Stimulated activated CD8-positive, alpha-beta memory T cell treated with anti-CD3 and anti-CD28 coated beads, Interleukin-4, amount 100 ng/mL, for 1 hour (primary cell): ENCODE results near the gene SLC16A5.
"Not testable (repeated sequence)": the region's sequence is repeated elsewhere in the genome, so short reads cannot be mapped to it uniquely, and the experiment has no call there.

Experiments
- DNase-seq, 2 donors: peaks; one replicate each; pipeline ENCODE4 v3.0.0-alpha.2; 2020; ENCODE audit warnings: low read depth in 2 of 2, low spot score in 1 of 2

The SLC16A5 gene

DNA sequence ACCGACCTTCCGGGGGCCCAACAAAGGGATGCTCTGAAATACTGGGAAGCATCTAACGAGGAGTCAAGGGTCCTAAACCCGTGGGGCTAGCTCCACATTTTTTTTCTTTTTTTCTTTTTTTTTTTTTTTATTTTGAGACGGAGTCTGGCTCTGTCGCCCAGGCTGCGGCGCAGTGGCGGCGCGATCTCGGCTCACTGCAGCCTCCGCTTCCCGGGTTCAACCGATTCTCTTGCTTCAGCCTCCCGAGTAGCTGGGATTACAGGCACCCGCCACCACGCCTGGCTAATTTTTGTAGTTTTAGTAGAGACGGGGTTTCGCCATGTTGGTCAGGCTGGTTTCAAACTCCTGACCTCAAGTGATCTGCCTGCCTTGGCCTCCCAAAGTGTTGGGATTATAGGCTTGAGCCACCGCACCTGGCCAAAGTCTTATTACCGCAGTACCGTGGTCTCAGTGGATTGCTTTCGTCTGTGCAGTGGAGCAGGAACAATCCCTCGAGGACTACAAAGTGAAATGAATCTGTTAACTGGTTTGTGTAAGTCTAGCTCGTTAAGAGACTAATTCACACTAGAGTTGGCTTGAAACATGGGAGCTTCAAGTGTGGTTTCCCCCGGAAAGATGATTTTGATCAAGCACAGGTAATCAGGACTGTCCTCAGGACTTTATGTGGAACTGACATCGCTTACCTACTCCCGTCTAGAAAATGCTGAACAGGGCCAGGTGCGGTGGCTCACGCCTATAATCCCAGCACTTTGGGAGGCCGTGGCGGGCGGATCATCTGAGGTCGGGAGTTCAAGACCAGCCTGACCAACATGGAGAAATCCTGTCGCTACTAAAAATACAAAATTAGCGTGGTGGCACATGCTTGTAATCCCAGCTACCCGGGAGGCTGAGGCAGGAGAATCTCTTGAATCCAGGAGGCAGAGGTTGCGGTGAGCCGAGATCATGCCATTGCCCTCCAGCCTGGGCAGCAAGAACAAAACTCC is 44.6 kb downstream of the SLC16A5 start:
- DNase-seq: not testable (repeated sequence)

GRCh38 chr17:75133001-75133400 is 45.2 kb downstream of the SLC16A5 start:
- DNase-seq: no peak

DNA sequence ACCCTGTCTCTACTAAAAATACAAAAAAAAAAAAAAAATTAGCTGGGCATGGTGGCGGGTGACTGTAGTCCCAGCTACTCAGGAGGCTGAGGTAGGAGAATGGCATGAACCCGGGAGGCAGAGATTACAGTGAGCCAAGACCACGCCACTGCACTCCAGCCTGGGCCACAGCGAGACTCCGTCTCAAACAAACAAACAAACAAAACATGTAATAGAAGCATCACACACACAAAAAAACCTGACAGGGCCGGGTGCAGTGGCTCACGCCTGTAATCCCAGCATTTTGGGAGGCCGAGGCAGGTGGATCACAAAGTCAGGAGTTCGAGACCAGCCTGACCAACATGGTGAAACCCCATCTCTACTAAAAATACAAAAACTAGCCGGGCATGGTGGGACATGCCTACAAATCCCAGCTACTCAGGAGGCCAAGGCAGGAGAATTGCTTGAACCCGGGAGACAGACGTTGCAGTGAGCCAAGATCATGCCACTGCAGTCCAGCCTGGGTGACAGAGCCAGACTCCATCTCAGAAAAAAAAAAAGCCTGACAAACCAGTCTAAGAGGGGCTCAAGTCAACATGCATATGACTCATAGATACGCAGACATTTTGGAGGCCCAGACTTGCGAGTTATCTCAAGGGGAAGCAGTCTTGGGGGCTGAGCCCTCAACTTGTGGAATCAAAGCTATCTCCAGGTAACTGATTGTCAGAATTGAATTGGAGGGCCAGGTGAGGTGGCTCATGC is 46.0 kb downstream of the SLC16A5 start:
- DNase-seq: not testable (repeated sequence)

GRCh38 chr17:75135452-75135851 is 47.7 kb downstream of the SLC16A5 start:
- no peak for DNase-seq

- DNase-seq: no peak
Measured at GRCh38 chr17:75135946-75136345, 48.2 kb downstream of the SLC16A5 start.

- not testable (repeated sequence) for DNase-seq
Measured at GRCh38 chr17:75137762-75138161, 50.0 kb downstream of the SLC16A5 start.

DNA sequence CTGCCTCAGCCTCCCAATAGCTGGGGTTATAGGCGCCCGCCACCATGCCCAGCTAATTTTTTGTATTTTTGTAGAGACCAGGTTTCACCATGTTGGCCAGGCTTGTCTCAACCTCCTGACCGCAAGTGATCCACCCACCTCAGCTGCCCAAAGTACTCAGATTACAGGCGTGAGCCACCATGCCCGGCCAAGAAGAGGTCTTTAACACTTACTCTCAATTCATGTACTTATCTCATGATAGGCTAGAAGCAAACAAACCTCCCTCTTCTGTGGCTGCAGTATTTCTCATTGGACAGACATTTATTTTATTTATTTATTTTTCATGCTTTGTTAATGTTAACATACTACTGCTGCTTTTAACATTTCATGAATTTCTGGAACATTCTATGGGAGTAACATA is 50.8 kb downstream of the SLC16A5 start:
- no peak for DNase-seq

- DNase-seq: no peak
Measured at GRCh38 chr17:75142236-75142971, 54.6 kb downstream of the SLC16A5 start.

DNA sequence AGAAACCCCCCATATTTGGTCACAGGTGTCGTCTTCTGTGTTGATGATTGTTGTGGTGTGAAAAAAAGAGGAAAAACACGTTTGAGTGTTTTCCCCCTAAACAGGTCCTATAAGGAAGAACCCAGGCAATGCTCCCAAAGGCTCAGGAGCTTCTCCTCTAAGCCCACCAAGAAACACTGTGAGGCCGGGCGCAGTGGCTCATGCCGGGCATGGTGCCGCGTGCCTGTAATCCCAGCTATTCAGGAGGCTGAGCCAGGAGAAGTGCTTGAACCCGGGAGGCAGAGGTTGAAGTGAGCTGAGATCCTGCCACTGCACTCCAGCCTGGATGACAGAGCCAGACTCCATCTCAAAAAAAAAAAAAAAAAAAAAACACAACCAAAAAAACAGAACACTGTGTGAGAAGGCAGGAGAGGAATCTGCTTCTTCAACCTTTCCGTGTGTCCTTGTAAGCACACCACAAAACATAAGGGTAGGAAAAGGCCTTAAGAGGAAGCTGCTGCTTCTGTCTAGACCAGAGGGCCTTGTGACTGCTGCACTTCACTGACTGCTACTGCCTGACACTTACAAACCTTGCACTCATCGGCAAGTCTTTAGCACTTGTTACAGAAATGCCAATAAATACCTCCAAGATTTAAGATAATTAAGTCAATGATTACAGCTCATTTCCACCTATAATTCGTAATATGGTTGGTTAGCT is 57.2 kb downstream of the SLC16A5 start:
- no peak for DNase-seq

- DNase-seq: no peak
Measured at GRCh38 chr17:75146592-75146991, 58.8 kb downstream of the SLC16A5 start.

GRCh38 chr17:75147878-75148546 is 60.3 kb downstream of the SLC16A5 start:
- no peak for DNase-seq

DNA sequence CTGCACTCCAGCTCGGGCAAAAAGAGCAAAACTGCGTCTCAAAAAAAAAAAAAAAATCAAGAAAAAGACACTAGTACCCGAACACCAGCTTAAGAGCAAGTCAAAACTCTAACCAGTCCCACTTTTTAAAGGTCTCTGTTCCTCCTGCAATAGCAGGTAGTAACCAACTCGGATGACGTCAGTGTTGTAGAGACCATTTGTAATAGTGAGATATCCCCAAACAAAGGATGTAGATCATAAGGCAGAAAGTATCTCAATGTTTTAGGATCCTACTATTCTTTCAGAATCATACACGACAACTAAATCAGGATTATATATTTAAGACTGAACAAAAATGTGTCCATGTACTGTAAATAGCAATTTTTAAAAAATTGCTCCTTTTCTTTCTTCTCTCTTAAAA is 64.2 kb downstream of the SLC16A5 start:
- no peak for DNase-seq

DNA sequence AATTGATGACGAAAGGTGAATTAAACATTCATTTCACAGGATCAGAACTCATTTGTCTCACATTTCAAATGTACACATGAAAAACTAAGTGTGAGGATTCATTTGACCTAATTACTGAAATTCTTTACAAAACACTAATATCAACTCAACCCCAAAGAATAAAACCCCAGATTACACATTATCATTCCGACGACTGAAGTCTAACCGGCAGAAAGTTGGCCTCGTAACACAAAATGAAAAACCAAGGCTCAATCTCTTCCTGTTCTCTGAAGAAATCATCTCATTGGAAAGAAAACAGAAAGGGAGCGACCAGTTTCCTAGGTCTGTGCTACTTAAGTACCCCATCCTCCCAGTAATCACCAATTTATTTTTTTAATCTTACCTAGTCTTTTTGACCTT is 64.8 kb downstream of the SLC16A5 start:
- no peak for DNase-seq

DNA sequence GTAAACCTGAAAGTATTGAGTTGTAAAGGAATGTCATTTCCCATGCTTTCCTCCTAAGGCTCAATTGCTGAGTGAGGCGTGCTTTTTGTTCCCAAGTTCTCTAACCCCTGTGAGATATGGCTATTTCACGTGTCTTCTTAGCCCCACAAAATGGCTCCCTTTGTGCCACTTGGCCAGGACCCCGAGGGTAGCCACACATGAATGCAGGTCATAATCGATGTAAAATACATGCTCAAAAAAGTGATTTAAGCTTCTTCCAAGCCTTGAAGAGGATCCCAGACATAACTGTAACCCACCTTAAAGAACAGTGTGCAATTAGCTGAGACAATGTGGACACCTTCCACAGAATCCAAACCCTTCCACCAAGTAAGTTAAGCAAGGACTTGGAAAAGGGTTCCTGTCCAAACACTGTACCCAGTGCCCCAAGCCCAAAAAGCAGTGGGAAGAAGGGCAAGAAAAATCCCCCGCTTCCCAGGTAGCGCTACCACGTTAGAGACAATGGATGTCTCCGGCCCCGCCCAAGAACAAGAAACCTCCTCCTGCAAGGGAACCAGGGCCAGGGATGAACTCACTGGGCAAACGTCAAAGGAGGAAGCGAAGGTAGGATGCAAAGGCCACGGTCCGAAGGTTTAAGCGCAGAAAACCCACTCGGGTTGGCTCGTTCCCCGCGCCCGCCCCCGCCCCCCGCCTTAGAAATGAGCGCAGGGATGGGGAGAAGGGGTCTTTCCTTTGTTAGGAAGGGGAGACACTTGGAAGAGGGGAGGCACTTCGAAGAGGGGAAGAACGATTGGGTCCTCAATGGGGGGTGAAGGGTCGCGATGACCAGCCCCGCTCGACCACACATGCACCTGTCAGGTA is 65.4 kb downstream of the SLC16A5 start:
- no peak for DNase-seq

DNA sequence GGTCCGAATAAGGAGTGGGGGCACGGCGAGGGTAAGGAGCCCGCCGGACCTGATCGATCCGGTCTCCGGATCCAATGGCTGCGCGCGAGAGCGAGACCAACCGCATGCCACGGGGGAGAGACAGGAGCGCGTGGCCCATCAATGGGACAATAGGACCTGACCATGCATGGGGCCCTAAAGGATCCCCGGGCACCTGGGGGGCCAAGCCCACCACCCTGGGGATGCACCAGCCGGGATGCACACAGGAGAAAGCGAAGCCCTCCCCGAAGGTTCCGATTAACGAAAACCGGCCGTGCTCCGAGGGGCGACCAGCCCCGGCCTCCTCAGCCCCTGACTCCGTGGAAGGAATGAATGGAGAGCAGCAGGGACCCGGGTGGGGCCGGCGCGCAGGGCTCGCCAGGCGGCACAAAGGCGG is 66.0 kb downstream of the SLC16A5 start:
- DNase-seq: no peak

DNA sequence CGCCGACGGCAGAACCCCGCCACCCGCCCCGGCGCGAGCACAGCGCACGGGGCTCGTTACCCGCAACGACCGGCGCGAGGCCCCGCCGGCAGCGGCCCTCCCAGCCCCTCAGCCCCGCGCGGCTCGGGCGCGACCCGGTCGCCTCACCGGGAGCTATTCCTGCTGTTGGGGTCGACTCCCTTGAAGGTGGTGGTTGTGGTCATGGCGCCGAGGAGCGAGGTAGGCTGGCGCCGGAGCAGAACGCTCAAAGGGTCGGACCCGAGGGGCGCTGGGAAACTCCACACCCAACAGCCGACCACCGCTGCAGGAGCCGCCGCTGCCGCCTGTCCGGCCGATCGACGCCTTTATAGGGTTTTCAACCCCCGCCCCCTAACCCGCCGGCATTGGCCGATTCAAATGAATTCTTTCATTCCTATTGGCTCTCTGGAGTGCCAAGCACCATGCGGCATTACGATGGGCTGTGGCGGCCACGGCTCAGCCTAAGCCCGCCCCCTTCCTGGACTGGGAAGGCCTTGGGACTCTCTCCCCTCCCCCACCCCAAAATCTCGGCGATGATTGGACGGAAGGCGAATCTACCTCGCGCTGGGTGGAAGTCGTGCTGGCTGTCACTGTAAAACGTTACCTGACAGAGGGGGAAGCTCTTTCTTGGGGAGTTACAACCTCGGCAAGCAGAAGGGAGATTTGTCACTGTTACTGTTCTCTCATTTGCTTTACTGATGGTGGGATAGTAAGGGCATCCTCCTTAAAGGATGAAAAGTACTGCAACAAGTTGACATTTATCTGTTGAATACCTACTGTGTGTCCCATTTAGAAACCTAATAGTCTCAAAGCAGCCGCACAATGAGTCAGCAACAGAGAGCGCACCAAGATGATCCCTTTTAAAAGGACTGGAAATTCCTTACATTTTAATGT is 66.7 kb downstream of the SLC16A5 start, which contains the start of gene JPT1:
JPT1 (minus strand) TSS at position 318 of the 912 bp plus-strand sequence; CDS start at position 203, 115 bp downstream.
- DNase-seq: peak; percentile 94 to 96

GRCh38 chr17:75155191-75155601 is 67.4 kb downstream of the SLC16A5 start:
- no peak for DNase-seq
